Panc1 (cell line): ENCODE measurements around the gene HLCS. TPM values are rescaled to one million over a fixed set of nuclear protein-coding genes. Genes with fewer than 3 reads are reported as not detected.

Experiments
- ATAC-seq: fragments of 200-7000 bp; cut with Tn5 transposase; 2 replicates; pipeline ENCODE4 v1.9.1; 2020; ENCODE audit warnings: mild to moderate bottlenecking, moderate library complexity
- BruUV-seq: library from RNA; stranded (reverse); fragments of 400-500 nt; replicated peaks from 2 replicates; lab custom pipeline; 2021; lab: Mats Ljungman, UMichigan
- CTCF ChIA-PET: fragments of 300-600 bp; sonication (Branson Sonifier 250); formaldehyde crosslinking; loops from one replicate; lab custom pipeline; 2022; ENCODE audit warnings: antibody characterized with exemption; lab: Charles Lee
- POLR2A ChIA-PET: fragments of 300-600 bp; sonication (Branson Sonifier 250); formaldehyde crosslinking; loops from one replicate; lab custom pipeline; 2022; ENCODE audit warnings: antibody characterized with exemption; lab: Charles Lee
- DNase-seq: peaks from one replicate; pipeline ENCODE4 v3.0.0-alpha.2; 2010; ENCODE audit warnings: low read depth, low spot score
- H3K27ac ChIP-seq: 2 replicates; pipeline ENCODE4 v1.5.1; 2011; ENCODE audit warnings: mild to moderate bottlenecking, low read length, inconsistent platforms
- H3K27me3 ChIP-seq: fragments of 200-500 bp; sonication (Bioruptor generic); 2 replicates; pipeline ENCODE4 v1.6.0; 2014; ENCODE audit warnings: low read length, inconsistent platforms; ENCODE audit not compliant: control insufficient read depth, insufficient read depth
- H3K36me3 ChIP-seq: fragments of 200-500 bp; sonication (Bioruptor generic); 2 replicates; pipeline ENCODE4 v1.5.1; 2014; ENCODE audit warnings: inconsistent platforms, mild to moderate bottlenecking, low read length, moderate library complexity; ENCODE audit not compliant: control insufficient read depth, insufficient read depth
- H3K4me1 ChIP-seq: 2 replicates; pipeline ENCODE4 v1.5.1; 2011; ENCODE audit warnings: inconsistent platforms, mild to moderate bottlenecking, low read length, moderate library complexity; ENCODE audit not compliant: control insufficient read depth, insufficient read depth
- H3K4me3 ChIP-seq, 2 experiments: 2 replicates each; pipeline ENCODE4 v1.5.1; 2011 to 2012; ENCODE audit warnings: low read depth in 2 of 2, low read length in 2 of 2, mild to moderate bottlenecking in 2 of 2, inconsistent platforms in 1 of 2, moderate library complexity in 1 of 2
- H3K9me3 ChIP-seq: fragments of 200-500 bp; sonication (Bioruptor generic); 2 replicates; pipeline ENCODE4 v1.5.1; 2014; ENCODE audit warnings: low read depth, mild to moderate bottlenecking, inconsistent platforms, low read length, moderate library complexity; ENCODE audit not compliant: control insufficient read depth, insufficient read depth
- POLR2AphosphoS5 ChIP-seq: IDR thresholded peaks from 2 replicates; pipeline ENCODE4 v1.6.1; 2012; ENCODE audit warnings: mild to moderate bottlenecking, low read depth, low read length, moderate library complexity
- REST ChIP-seq, 2 experiments: IDR thresholded peaks; 2 replicates each; pipeline ENCODE4 v1.6.1; 2011 to 2012; ENCODE audit warnings: low read depth in 2 of 2, control low read depth in 1 of 2, low read length in 1 of 2, mild to moderate bottlenecking in 1 of 2, moderate library complexity in 1 of 2; ENCODE audit not compliant: insufficient read depth in 1 of 2
- SIN3A ChIP-seq: IDR thresholded peaks from 2 replicates; pipeline ENCODE4 v1.6.1; 2012; ENCODE audit warnings: low read depth, mild to moderate bottlenecking, low read length, moderate library complexity, borderline replicate concordance; ENCODE audit not compliant: insufficient read depth
- TCF7L2 ChIP-seq: IDR thresholded peaks from 2 replicates; pipeline ENCODE4 v1.6.1; 2011; ENCODE audit warnings: mild to moderate bottlenecking, low read depth, low read length, inconsistent platforms
- in situ Hi-C: cut with HindIII; loops from 2 replicates; pipeline ENCODE4 v1.10.0; 2016; ENCODE audit warnings: low sequenced_read_pairs, low pct_unique_long_range_greater_than_20kb
- intact Hi-C: fragments of 100-400 bp; cut with micrococcal nuclease; formaldehyde crosslinking; loops from one replicate; pipeline ENCODE4 v1.10.0; 2022; ENCODE audit not compliant: unreplicated experiment
- total RNA-seq: library from RNA; stranded (reverse); gene quantifications from one replicate; pipeline ENCODE4 v1.2.1, GENCODE V29; 2021; ENCODE audit not compliant: unreplicated experiment
- TF ChIP-seq, protein P1 (sequence below): fragments of 450-650 bp; IDR thresholded peaks from 2 replicates; pipeline ENCODE4 v1.5.1; 2017; ENCODE audit warnings: mild to moderate bottlenecking

The HLCS gene
- total RNA-seq, 1 experiment from 2014 or later = 15.3 TPM

DNA sequence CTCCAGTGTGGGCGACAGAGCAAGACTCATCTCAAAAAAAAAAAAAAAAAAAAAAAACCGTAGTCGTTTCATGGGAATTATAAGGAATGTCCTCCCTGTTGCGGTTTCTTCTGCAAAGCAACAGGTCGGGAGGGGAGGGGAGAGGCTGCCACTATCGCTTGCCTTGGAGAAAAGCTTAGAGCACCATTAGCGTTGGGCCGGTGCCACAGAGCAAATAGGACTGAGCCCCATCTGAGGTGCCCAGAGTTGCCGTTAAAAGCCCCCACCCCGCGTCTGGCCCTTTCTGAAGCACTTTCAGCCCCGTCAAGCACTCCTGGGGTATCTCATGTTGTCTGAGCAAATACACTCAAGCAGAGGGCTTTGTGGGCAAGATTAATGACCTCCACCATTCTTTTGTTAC lies 42.3 kb upstream of the HLCS start:
- in situ Hi-C loops (no loop called here), intact Hi-C loops (no loop called here)
- Histone ChIP-seq H3K27me3 (no peaks in the 10 kb centered on the region), H3K4me1 (no peaks in the 10 kb centered on the region; the same call in 1 of the 2 replicates), H3K27ac (no peak overlapping the region), H3K36me3 (no peaks in the 10 kb centered on the region), H3K9me3 (no peaks in the 10 kb centered on the region), H3K4me3 (no peak overlapping the region)
- ChIA-PET CTCF (no interaction called here), POLR2A (interaction anchor here (0.5 kb wide), 1 partner anchor 9 kb away, joined by 4 read pairs; no protein-coding TSS in a partner anchor)
- no TSS peak for BruUV-seq
- ATAC-seq (no peak), DNase-seq (no peak)
- TF ChIP-seq, protein P1, sequence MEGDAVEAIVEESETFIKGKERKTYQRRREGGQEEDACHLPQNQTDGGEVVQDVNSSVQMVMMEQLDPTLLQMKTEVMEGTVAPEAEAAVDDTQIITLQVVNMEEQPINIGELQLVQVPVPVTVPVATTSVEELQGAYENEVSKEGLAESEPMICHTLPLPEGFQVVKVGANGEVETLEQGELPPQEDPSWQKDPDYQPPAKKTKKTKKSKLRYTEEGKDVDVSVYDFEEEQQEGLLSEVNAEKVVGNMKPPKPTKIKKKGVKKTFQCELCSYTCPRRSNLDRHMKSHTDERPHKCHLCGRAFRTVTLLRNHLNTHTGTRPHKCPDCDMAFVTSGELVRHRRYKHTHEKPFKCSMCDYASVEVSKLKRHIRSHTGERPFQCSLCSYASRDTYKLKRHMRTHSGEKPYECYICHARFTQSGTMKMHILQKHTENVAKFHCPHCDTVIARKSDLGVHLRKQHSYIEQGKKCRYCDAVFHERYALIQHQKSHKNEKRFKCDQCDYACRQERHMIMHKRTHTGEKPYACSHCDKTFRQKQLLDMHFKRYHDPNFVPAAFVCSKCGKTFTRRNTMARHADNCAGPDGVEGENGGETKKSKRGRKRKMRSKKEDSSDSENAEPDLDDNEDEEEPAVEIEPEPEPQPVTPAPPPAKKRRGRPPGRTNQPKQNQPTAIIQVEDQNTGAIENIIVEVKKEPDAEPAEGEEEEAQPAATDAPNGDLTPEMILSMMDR = no peak
- no peak for TF ChIP-seq REST (IDR thresholded peaks at IDR 0.05; ENCODE audit: insufficient read depth in 1 of 2, low read depth in 2 of 2, low read length in 1 of 2)
- TF ChIP-seq TCF7L2 = no peak
- no peak for TF ChIP-seq POLR2AphosphoS5
- TF ChIP-seq SIN3A = no peak

- Histone ChIP-seq H3K27ac (no peak within 1 kb of the TSS), H3K4me3 (peak within 1 kb of the TSS; percentile 46 to 47), H3K36me3 (no peaks in the 10 kb centered on the region), H3K27me3 (no peaks in the 10 kb centered on the region), H3K9me3 (no peaks in the 10 kb centered on the region), H3K4me1 (no peaks in the 10 kb centered on the region; the same call in 1 of the 2 replicates)
- no TSS peak for BruUV-seq
- peak; percentile 67 for ATAC-seq
- DNase-seq = no peak
- TF ChIP-seq POLR2AphosphoS5 (no peak), SIN3A (no peak), TCF7L2 (no peak), REST (IDR thresholded peaks at IDR 0.05; ENCODE audit: insufficient read depth in 1 of 2, low read depth in 2 of 2, low read length in 1 of 2) (no peak)
- TF ChIP-seq, protein P1 = no peak
- ChIA-PET POLR2A (interaction anchor here (0.6 kb wide), 3 partner anchors 9 to 211 kb away, joined by 3 to 7 read pairs (median 3); no protein-coding TSS in a partner anchor), CTCF (no interaction called here)
- in situ Hi-C loops (no loop called here), intact Hi-C loops (no loop called here)
These were observed 40.2 kb upstream of the HLCS start, which contains the start of gene RIPPLY3 for GRCh38 chr21:37006486-37007291. RIPPLY3 (plus strand) TSS chr21:37006702; CDS start chr21:37006773, 71 bp downstream.
